Right lobe of liver (tissue), 6 donors: ENCODE data around the gene TTLL5. TPM values are rescaled to one million over a fixed set of nuclear protein-coding genes. Genes with fewer than 3 reads are reported as not detected.

Experiments
- ATAC-seq, 4 donors: fragments of 200-7000 bp; cut with Tn5 transposase; one replicate each; pipeline ENCODE4 v1.9.1; 2020; ENCODE audit warnings: mild to moderate bottlenecking in 4 of 4, moderate library complexity in 4 of 4
- DNase-seq, 3 donors: peaks; one replicate each; pipeline ENCODE4 v3.0.0-alpha.2; 2020
- H3K27ac ChIP-seq, 3 donors: fragments of 200-600 bp; one replicate each; pipeline ENCODE4 v1.8.0; 2022
- H3K27me3 ChIP-seq, 2 donors: fragments of 200-600 bp; one replicate each; pipeline ENCODE4 v1.8.0; 2022
- H3K36me3 ChIP-seq, 4 donors: fragments of 200-600 bp; sonication (generic) in 1 of 4; one replicate each; pipeline versions ENCODE4 v1.5.1 to v1.8.0; 2017 to 2022; ENCODE audit warnings: control low read depth in 1 of 4
- H3K4me1 ChIP-seq, 4 donors: fragments of 200-600 bp; sonication (generic) in 1 of 4; one replicate each; pipeline versions ENCODE4 v1.5.1 to v1.8.0; 2017 to 2022; ENCODE audit warnings: control low read depth in 1 of 4
- H3K4me3 ChIP-seq, 3 donors: fragments of 200-600 bp; one replicate each; pipeline ENCODE4 v1.8.0; 2022
- H3K9me3 ChIP-seq, 4 donors: fragments of 200-600 bp; sonication (generic) in 1 of 4; one replicate each; pipeline versions ENCODE4 v1.5.1 to v1.8.0; 2017 to 2022; ENCODE audit warnings: control low read depth in 1 of 4
- CTCF ChIP-seq, 4 donors: fragments of 200-600 bp in 3 of 4; fragments of 450-650 bp in 1 of 4; IDR thresholded peaks; one replicate each; pipeline versions ENCODE4 v1.5.1 to v1.8.0; 2016 to 2022; ENCODE audit warnings: antibody characterized with exemption in 4 of 4, mild to moderate bottlenecking in 2 of 4
- POLR2A ChIP-seq: fragments of 450-650 bp; IDR thresholded peaks from one replicate; pipeline ENCODE4 v1.6.1; 2017; ENCODE audit warnings: antibody characterized with exemption, mild to moderate bottlenecking
- WGBS: methylation state at CpG from one replicate; pipeline ENCODE4 v1.1.6; 2018; ENCODE audit warnings: low coverage, low lambda C conversion rate; ENCODE audit not compliant: insufficient coverage; ENCODE audit errors: missing lambda C conversion rate; 5-methylcytosine and 5-hydroxymethylcytosine counted together
- intact Hi-C, 2 donors: fragments of 100-400 bp; cut with DNase I; formaldehyde crosslinking; loops; one replicate each; pipeline versions ENCODE4 v1.11.2 to v1.14.1; 2022
- total RNA-seq, 6 experiments: library from RNA; depleted of rRNA in 2 of 6; stranded (reverse); fragments of >200 nt in 2 of 6; fragmentation: NEBNext Ultra II Directional in 3 of 6; extraction: Animal tissue kit (Norgen Biotek cat#: 25700) in 3 of 6; gene quantifications; one replicate each; pipeline versions ENCODE4 v1.1.0 to v1.2.4, GENCODE V29; 2016 to 2023
- donor health status: DM: no; HTN: yes; CAD: no.
- donor health status: DM: no; HTN: no; CAD: no.
- donor health status: DM: no; HTN: no; CAD: no.
- donor health status: DM: no; HTN: yes; CAD: no.
- donor health status: DM: no; HTN: yes; CAD: no.

TTLL5 gene
- total RNA-seq, 6 experiments from 2014 or later = 7.4 to 13.8 (median 11.9) TPM

DNA sequence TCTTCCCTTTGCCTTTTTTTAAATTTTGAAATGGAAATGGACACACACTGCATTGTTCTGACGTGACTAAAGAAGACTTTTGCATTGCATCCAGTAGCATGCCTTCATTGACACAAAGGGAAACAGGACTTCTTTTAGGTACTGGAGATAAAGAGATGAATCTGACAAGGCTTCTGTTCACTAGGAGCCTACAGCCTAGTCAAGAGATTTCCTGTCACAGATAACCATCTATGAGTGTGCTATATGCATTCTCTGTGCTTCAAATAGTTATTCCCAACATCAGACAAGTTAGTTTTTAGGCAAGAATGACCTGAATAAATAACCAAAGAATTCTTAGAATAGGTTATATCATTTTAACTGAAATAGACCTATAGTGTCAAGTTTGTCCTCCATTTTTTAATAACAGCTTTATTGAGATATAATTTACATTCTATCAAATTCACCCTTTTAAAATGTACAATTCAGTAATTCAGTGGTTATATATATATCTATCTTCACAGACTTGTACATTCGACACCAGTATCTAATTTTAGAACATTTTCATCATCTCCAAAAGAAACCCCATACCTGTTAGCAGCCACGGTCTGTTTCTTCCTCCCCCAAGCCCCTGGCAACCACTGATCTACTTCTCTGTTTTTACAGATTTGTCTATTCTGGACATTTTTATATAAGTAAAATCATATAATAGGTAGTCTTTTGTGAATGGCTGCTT, 122.7 kb downstream of the TTLL5 start:
- Histone ChIP-seq H3K36me3 (peaks cover 0 to 7% (median 2%) of the 10 kb centered on the region in 4 donors), H3K27ac (no peak overlapping the region), H3K27me3 (no peaks in the 10 kb centered on the region), H3K9me3 (no peaks in the 10 kb centered on the region), H3K4me3 (no peak overlapping the region), H3K4me1 (no peaks in the 10 kb centered on the region)
- intact Hi-C loops = no loop called here
- WGBS = 97% methylated on average over 3 of the region's 3 CpGs
- ATAC-seq (no peak), DNase-seq (no peak)
- no peak for TF ChIP-seq CTCF (IDR thresholded peaks at IDR 0.05)
- no peak for TF ChIP-seq POLR2A

GRCh38 chr14:75784314-75784686, 123.3 kb downstream of the TTLL5 start:
- Histone ChIP-seq H3K27ac (no peak overlapping the region), H3K4me3 (no peak overlapping the region), H3K9me3 (no peaks in the 10 kb centered on the region), H3K36me3 (peaks cover 0 to 7% (median 2%) of the 10 kb centered on the region in 4 donors), H3K27me3 (no peaks in the 10 kb centered on the region), H3K4me1 (no peaks in the 10 kb centered on the region)
- DNase-seq (no peak), ATAC-seq (no peak)
- WGBS = 96% methylated on average over 2 of the region's 3 CpGs
- no peak for TF ChIP-seq CTCF (IDR thresholded peaks at IDR 0.05)
- no peak for TF ChIP-seq POLR2A
- intact Hi-C loops = no loop called here

DNA sequence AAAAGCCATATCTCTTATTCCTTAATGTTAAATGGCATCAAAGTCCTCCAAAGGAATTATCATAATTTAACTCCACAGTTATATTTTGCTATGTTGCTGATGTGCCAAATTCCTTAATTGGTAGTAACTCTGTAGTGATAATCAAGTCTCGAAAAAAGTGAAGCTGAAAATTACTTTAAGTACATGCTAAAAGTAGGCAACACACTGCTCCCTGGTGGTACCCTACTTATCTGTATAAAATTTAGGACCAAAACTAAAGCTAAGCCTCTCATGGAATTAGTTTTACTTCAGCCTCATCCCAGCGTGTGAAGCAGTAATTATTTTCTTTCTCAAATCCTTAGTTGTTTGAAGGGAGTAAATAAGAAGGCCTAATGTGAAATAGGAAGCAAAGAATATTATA, 132.8 kb downstream of the TTLL5 start:
- no peak for ATAC-seq
- intact Hi-C loops = no loop called here
- Histone ChIP-seq H3K9me3 (no peaks in the 10 kb centered on the region), H3K36me3 (no peaks in the 10 kb centered on the region), H3K27me3 (no peaks in the 10 kb centered on the region), H3K4me3 (no peak overlapping the region), H3K27ac (no peak overlapping the region), H3K4me1 (no peaks in the 10 kb centered on the region)
- WGBS = 64% methylated on average over 2 of the region's 2 CpGs
- DNase-seq = no peak
- TF ChIP-seq CTCF (IDR thresholded peaks at IDR 0.05) = peak; percentile 11 to 22 (median 20)
- TF ChIP-seq POLR2A = no peak

- no peak for DNase-seq
- intact Hi-C loops = no loop called here
These were observed 133.6 kb downstream of the TTLL5 start for GRCh38 chr14:75794615-75795038.

More at GRCh38 chr14:75794615-75795038, 133.6 kb downstream of the TTLL5 start:
- Histone ChIP-seq H3K9me3 (no peaks in the 10 kb centered on the region), H3K27me3 (no peaks in the 10 kb centered on the region), H3K4me1 (no peaks in the 10 kb centered on the region), H3K27ac (no peak overlapping the region), H3K4me3 (no peak overlapping the region), H3K36me3 (no peaks in the 10 kb centered on the region)
- TF ChIP-seq CTCF (IDR thresholded peaks at IDR 0.05) (peak in 3 of 4 donors; percentile 17 to 24 (median 17)), POLR2A (no peak)
- 58% methylated on average over 2 of the region's 2 CpGs for WGBS
- ATAC-seq = peak; percentile 35 to 85 (median 72)
